Uterus (tissue), 4 donors: ENCODE measurements around the gene MRPL52. TPM values are rescaled to one million over a fixed set of nuclear protein-coding genes. Genes with fewer than 3 reads are reported as not detected.
"Not testable (repeated sequence)": the region's sequence is repeated elsewhere in the genome, so short reads cannot be mapped to it uniquely, and the experiment has no call there.

Source experiments
- DNase-seq, 2 donors: peaks; one replicate each; pipeline ENCODE4 v3.0.0-alpha.2; 2019 to 2020
- H3K27ac ChIP-seq, 2 donors: fragments of 200-600 bp; sonication (generic); 1 replicate in 1 of 2; 2 replicates in 1 of 2; pipeline ENCODE4 v1.5.1; 2016 to 2018
- H3K27me3 ChIP-seq, 2 donors: fragments of 200-600 bp; sonication (generic); one replicate each; pipeline ENCODE4 v1.5.1; 2018 to 2019; ENCODE audit warnings: control low read depth in 1 of 2
- H3K36me3 ChIP-seq, 2 donors: fragments of 200-600 bp; sonication (generic); one replicate each; pipeline ENCODE4 v1.5.1; 2019; ENCODE audit warnings: control low read depth in 1 of 2
- H3K4me1 ChIP-seq, 2 donors: fragments of 200-600 bp; sonication (generic); one replicate each; pipeline ENCODE4 v1.5.1; 2018 to 2019; ENCODE audit warnings: control low read depth in 1 of 2
- H3K4me3 ChIP-seq, 2 donors: fragments of 200-600 bp; sonication (generic); 1 replicate in 1 of 2; 2 replicates in 1 of 2; pipeline ENCODE4 v1.5.1; 2018 to 2019; ENCODE audit warnings: mild to moderate bottlenecking in 1 of 2
- H3K9me3 ChIP-seq, 2 donors: fragments of 200-600 bp; sonication (generic); one replicate each; pipeline ENCODE4 v1.5.1; 2019; ENCODE audit warnings: control low read depth in 1 of 2
- POLR2A ChIP-seq, 2 donors: fragments of 450-650 bp; IDR thresholded peaks; one replicate each; pipeline ENCODE4 v1.6.1; 2016; ENCODE audit warnings: antibody characterized with exemption in 2 of 2, mild to moderate bottlenecking in 1 of 2, moderate library complexity in 1 of 2
- intact Hi-C: fragments of 100-400 bp; cut with DNase I; formaldehyde crosslinking; loops from one replicate; pipeline ENCODE4 v1.15.1; 2023; ENCODE audit warnings: low total_unique reads
- total RNA-seq, 4 donors: library from RNA; depleted of rRNA in 3 of 4; stranded (reverse); fragments of >200 nt in 3 of 4; gene quantifications; one replicate each; pipeline versions ENCODE4 v1.1.0 to v1.2.4, GENCODE V29; 2014 to 2023
- TF ChIP-seq, protein P1 (sequence below), 4 experiments: fragments of 200-600 bp in 2 of 4; fragments of 450-650 bp in 2 of 4; sonication (generic) in 2 of 4; IDR thresholded peaks; one replicate each; pipeline ENCODE4 v1.5.1; 2016 to 2019; ENCODE audit warnings: antibody characterized with exemption in 4 of 4, mild to moderate bottlenecking in 2 of 4, moderate library complexity in 1 of 4
- donor health status: DM: yes; HTN: yes; CAD: no.

Gene MRPL52
- total RNA-seq, 4 donors from 2014 or later, result 14.3 to 255 (median 35.3) TPM

DNA sequence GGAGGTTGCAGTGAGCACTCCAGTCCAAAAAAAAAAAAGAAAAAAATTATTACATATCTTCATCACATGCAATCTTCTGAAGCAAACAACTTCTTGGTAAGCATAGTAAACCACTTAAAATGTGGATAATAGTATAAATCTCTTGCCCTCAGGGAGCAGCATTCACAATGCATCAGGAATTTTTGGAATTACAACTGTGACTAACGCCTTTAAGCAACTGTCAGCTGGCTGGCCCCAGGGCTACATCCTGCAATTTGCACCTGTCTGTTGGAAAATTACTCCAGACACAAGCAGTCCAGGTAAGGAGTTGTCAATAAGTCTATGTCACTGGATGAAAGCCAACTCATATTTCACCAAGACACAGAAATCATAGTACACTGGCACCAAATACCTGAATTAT, 9.0 kb upstream of the MRPL52 start:
- no peak for TF ChIP-seq POLR2A (IDR thresholded peaks at IDR 0.05)
- DNase-seq, result no peak
- Histone ChIP-seq H3K9me3 (no peaks in the 10 kb centered on the region), H3K27me3 (no peaks in the 10 kb centered on the region), H3K36me3 (no peaks in the 10 kb centered on the region), H3K27ac (no peak overlapping the region), H3K4me3 (no peak overlapping the region), H3K4me1 (peaks cover 0 to 12% of the 10 kb centered on the region in 2 donors)
- intact Hi-C loops, result loop anchor here (5.0 kb wide), 1 partner anchor 37 kb away; no protein-coding TSS in a partner anchor

DNA sequence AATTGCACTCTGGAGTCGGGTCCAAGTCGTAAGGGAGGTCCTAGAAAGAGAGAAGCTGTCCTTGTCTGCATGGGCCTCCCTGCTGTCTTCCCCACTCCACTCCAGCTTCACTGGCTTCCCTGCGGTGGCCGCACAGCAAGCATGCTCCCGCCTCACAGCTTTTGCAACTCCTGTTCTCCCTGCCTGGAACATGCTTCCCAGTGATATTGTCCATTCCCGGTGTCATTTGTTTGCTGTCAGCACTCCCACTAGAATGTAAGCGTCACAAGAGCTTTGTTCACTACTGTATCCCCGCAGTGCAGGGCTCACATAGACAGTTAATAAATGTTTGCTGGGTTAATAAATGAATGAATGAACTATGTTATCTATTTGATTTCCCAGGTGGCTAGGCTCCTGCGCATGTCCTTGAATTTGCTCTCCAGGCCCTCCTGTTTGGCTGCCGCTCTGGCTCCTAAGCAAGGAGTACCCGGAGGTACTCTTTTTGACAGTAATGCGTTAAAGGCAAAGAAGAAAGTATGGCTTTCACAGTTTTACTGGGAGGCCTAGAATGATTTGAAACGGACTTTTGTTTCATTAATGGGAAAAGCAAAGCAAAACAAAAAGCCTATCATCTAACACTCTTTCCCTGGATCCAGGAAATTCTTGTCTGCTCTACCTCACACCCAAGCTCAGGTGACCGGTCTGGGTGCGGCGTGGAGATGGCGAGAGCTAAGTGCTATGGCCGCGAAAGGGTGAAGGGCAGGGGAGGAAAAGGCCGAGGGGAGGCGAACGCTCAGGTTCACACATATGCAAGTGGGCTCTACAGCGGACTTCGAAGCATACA, 8.3 kb upstream of the MRPL52 start:
- no peaks in the 10 kb centered on the region for H3K27me3 ChIP-seq
- H3K27ac ChIP-seq, result peak overlapping the region; percentile 75 to 76
- no peaks in the 10 kb centered on the region for H3K9me3 ChIP-seq
- H3K36me3 ChIP-seq, result no peaks in the 10 kb centered on the region
- no peak overlapping the region for H3K4me3 ChIP-seq
- no peak for DNase-seq
- no peak for TF ChIP-seq POLR2A (IDR thresholded peaks at IDR 0.05)
- TF ChIP-seq, protein P1, sequence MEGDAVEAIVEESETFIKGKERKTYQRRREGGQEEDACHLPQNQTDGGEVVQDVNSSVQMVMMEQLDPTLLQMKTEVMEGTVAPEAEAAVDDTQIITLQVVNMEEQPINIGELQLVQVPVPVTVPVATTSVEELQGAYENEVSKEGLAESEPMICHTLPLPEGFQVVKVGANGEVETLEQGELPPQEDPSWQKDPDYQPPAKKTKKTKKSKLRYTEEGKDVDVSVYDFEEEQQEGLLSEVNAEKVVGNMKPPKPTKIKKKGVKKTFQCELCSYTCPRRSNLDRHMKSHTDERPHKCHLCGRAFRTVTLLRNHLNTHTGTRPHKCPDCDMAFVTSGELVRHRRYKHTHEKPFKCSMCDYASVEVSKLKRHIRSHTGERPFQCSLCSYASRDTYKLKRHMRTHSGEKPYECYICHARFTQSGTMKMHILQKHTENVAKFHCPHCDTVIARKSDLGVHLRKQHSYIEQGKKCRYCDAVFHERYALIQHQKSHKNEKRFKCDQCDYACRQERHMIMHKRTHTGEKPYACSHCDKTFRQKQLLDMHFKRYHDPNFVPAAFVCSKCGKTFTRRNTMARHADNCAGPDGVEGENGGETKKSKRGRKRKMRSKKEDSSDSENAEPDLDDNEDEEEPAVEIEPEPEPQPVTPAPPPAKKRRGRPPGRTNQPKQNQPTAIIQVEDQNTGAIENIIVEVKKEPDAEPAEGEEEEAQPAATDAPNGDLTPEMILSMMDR (IDR thresholded peaks at IDR 0.05), result no peak
- peaks cover 0 to 12% of the 10 kb centered on the region in 2 donors for H3K4me1 ChIP-seq
- intact Hi-C loops, result loop anchor here (5.0 kb wide), 1 partner anchor 36 kb away; no protein-coding TSS in a partner anchor

DNA sequence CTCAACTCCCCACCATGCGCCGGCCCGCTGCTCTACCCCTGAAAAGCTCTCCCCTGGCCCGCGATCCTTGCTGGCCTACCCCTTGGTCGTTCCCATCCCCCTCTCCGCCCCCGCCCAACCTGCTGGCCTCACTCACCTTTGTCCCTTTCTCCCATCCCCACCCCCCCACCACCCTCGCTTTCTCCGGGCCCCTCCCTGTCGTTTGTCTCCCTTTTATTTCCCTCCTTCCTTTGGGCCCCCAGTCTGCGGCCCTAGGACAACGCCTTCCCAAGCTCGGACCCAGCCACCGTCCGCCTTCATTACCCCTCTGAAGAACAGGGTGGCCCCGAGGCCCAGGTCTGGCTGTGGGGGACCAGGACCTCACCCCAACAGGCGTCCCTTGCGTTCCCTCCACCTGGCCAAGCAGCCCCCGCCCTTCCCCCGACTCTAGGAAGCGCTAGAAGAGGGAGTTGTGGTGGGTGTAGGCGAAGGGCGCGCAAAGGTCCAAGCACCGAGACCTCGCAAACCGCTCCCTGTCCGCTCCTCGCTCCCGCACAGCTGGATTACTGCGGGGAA, 7.6 kb upstream of the MRPL52 start:
- no peaks in the 10 kb centered on the region for H3K36me3 ChIP-seq
- DNase-seq, result peak; percentile 35 to 40
- H3K27ac ChIP-seq, result peak overlapping the region; percentile 75 to 76
- TF ChIP-seq, protein P1 (IDR thresholded peaks at IDR 0.05), result no peak
- no peak for TF ChIP-seq POLR2A (IDR thresholded peaks at IDR 0.05)
- peaks cover 0 to 12% of the 10 kb centered on the region in 2 donors for H3K4me1 ChIP-seq
- H3K4me3 ChIP-seq, result peak overlapping the region; percentile 36 to 39
- intact Hi-C loops, result loop anchor here (5.0 kb wide), 1 partner anchor 35 kb away; no protein-coding TSS in a partner anchor
- no peaks in the 10 kb centered on the region for H3K9me3 ChIP-seq
- H3K27me3 ChIP-seq, result no peaks in the 10 kb centered on the region

DNA sequence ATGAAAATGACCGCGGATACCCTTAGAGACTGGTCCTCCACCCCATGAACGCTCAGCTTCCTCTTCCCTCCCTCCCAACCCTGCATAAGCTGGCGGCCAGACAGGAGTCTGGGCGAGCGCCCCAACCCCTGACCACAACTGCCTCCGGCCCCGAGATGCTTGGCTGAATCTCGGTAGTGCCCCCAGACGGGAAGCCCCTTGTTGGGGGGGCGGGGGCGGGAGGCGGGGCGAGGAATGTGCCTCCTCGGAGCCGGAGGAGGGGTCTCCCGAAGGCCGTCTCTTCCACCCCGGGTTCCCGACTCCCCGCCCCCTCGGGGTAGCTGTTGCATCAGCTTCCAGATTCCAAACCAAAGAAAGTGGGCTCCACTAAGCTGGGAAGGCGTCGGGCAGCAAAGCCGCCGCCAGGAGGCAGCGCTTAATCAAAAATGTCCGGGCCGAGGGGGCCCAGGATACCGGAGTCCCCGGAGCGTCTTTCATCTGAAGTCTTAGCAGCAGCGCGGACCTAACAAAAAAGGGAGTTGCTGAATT, 7.1 kb upstream of the MRPL52 start:
- TF ChIP-seq, protein P1 (IDR thresholded peaks at IDR 0.05), result peak; percentile 86 to 93 (median 90)
- TF ChIP-seq POLR2A (IDR thresholded peaks at IDR 0.05), result no peak
- H3K4me3 ChIP-seq, result peak overlapping the region; percentile 36 to 39
- peak; percentile 86 to 91 for DNase-seq

DNA sequence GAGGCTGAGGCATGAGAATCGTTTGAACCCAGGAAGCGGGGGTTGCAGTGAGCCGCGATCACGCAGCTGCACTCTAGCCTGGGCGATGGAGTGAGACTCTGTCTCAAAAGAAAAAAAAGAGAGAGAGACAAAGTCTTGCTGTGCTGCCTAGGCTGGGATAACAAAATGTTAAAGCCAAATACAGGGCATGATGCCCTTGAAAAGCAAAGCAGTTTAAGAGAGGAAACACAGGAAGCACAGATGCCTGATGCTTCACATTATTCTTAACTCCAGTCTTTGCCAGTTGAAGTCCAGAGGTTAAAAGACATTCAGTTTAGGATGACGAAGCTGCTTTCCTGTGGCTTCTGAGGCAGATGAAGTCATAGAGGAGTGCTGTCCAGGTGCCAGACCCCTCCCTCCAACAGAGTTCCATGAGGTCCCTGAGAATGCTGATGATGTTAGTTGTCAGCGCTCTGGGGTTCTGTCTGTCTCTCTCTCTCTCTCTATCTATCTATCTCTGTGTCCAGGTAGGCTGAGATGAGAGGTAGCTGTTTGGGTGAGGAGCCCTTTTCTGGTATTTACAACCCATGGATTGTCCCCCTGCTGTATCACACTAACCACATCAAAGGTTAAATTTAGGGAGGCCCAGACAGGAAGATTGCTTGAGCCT, 4.9 kb upstream of the MRPL52 start:
- Histone ChIP-seq H3K4me3 (no peak overlapping the region), H3K9me3 (no peaks in the 10 kb centered on the region), H3K36me3 (no peaks in the 10 kb centered on the region), H3K4me1 (peaks cover 0 to 7% of the 10 kb centered on the region in 2 donors), H3K27me3 (no peaks in the 10 kb centered on the region), H3K27ac (no peak overlapping the region)
- intact Hi-C loops, result loop anchor here (5.0 kb wide), 1 partner anchor 32 kb away; no protein-coding TSS in a partner anchor
- DNase-seq, result peak; percentile 79 to 81
- TF ChIP-seq, protein P1 (IDR thresholded peaks at IDR 0.05), result no peak
- no peak for TF ChIP-seq POLR2A (IDR thresholded peaks at IDR 0.05)

More for the DNA sequence above, 7.1 kb upstream of the MRPL52 start:
- no peaks in the 10 kb centered on the region for H3K27me3 ChIP-seq
- H3K4me1 ChIP-seq, result peaks cover 0 to 12% of the 10 kb centered on the region in 2 donors
- H3K36me3 ChIP-seq, result no peaks in the 10 kb centered on the region
- intact Hi-C loops, result loop anchor here (5.0 kb wide), 1 partner anchor 35 kb away; no protein-coding TSS in a partner anchor
- H3K27ac ChIP-seq, result peak overlapping the region; percentile 75 to 76
- H3K9me3 ChIP-seq, result no peaks in the 10 kb centered on the region

DNA sequence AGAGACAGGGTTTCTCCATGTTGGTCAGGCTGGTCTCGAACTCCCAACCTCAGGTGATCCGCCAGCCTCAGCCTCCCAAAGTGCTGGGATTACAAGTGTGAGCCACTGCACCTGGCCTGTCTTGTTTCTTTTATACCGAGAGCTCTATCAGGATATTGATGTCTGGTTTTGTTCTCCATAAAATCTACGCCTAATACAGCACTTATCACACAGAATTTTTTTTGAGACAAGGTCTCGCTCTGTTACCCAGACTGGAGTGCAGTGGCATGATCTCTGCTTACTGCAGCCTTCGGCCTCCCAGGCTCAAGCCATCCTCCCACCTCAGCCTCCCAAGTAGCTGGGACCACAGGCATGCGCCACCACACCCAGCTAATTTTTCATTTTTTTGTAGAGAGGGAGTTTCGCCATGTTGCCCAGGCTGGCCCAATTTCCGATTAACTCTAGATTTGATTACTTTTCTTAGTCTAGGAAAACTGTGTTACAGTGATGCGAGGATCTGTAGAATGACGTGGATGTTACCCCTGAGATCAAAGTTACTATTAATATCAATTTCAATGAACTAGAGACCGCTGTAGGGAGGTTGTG, 519 bp upstream of the MRPL52 start:
- H3K9me3 ChIP-seq, H3K4me1 ChIP-seq, DNase-seq, intact Hi-C loops, H3K27me3 ChIP-seq, H3K36me3 ChIP-seq: not testable (repeated sequence)
- H3K27ac ChIP-seq, result peak overlapping the region; percentile 69 to 74
- H3K4me3 ChIP-seq, result peak overlapping the region; percentile 56 to 71
